CD8-positive, alpha-beta memory T cell (primary cell): ENCODE results near the gene CLOCK. TPM values are rescaled to one million over a fixed set of nuclear protein-coding genes. Genes with fewer than 3 reads are reported as not detected.

Experiments
- CTCF ChIA-PET: fragments of 350-600 bp; sonication (Branson Sonifier 250); formaldehyde crosslinking; loops from one replicate; lab custom pipeline; 2021; ENCODE audit warnings: antibody characterized with exemption; lab: Charles Lee
- POLR2A ChIA-PET: fragments of 350-600 bp; sonication (Branson Sonifier 250); formaldehyde crosslinking; loops from one replicate; lab custom pipeline; 2021; ENCODE audit warnings: antibody characterized with exemption; lab: Charles Lee
- DNase-seq, 5 donors: peaks; one replicate each; pipeline versions ENCODE4 v3.0.0 to v3.0.0-alpha.2; 2020 to 2022; ENCODE audit warnings: mixed read lengths in 1 of 5
- H3K27ac ChIP-seq: one replicate; pipeline ENCODE4 v1.7.0; 2013; ENCODE audit warnings: low read depth, mild to moderate bottlenecking, low read length, moderate library complexity
- H3K27me3 ChIP-seq: 2 replicates; pipeline ENCODE4 v1.7.0; 2013; ENCODE audit warnings: low read length, mild to moderate bottlenecking; ENCODE audit not compliant: insufficient read depth, poor library complexity, severe bottlenecking
- H3K36me3 ChIP-seq: 2 replicates; pipeline ENCODE4 v1.7.0; 2013; ENCODE audit warnings: mild to moderate bottlenecking, low read length, moderate library complexity; ENCODE audit not compliant: insufficient read depth
- H3K4me1 ChIP-seq: 2 replicates; pipeline ENCODE4 v1.7.0; 2013; ENCODE audit warnings: mild to moderate bottlenecking, low read length, moderate library complexity; ENCODE audit not compliant: insufficient read depth
- H3K4me3 ChIP-seq: 2 replicates; pipeline ENCODE4 v1.7.0; 2013; ENCODE audit warnings: mild to moderate bottlenecking, low read length
- H3K9me3 ChIP-seq: 2 replicates; pipeline ENCODE4 v1.7.0; 2013; ENCODE audit warnings: mild to moderate bottlenecking, low read length
- H3K27ac Mint-ChIP-seq, 8 donors: one replicate each; pipeline ENCODE4 v1.8.0; 2020 to 2021; ENCODE audit warnings: mixed read lengths in 8 of 8, mild to moderate bottlenecking in 6 of 8, inconsistent platforms in 3 of 8, moderate library complexity in 3 of 8
- H3K27me3 Mint-ChIP-seq, 2 donors: one replicate each; pipeline ENCODE4 v1.8.0; 2020 to 2021; ENCODE audit warnings: mixed read lengths in 2 of 2, mild to moderate bottlenecking in 1 of 2, moderate library complexity in 1 of 2
- H3K36me3 Mint-ChIP-seq, 3 donors: one replicate each; pipeline ENCODE4 v1.8.0; 2020 to 2021; ENCODE audit warnings: mixed read lengths in 3 of 3, inconsistent platforms in 1 of 3, mild to moderate bottlenecking in 1 of 3
- H3K4me1 Mint-ChIP-seq, 3 donors: one replicate each; pipeline ENCODE4 v1.8.0; 2020 to 2021; ENCODE audit warnings: mixed read lengths in 3 of 3, inconsistent platforms in 1 of 3, mild to moderate bottlenecking in 1 of 3
- H3K4me3 Mint-ChIP-seq, 7 donors: one replicate each; pipeline ENCODE4 v1.8.0; 2020 to 2021; ENCODE audit warnings: mixed read lengths in 7 of 7, mild to moderate bottlenecking in 6 of 7, moderate library complexity in 4 of 7, inconsistent platforms in 2 of 7
- H3K9me3 Mint-ChIP-seq, 5 donors: one replicate each; pipeline ENCODE4 v1.8.0; 2020 to 2022; ENCODE audit warnings: mixed read lengths in 5 of 5, mild to moderate bottlenecking in 3 of 5, moderate library complexity in 2 of 5, inconsistent platforms in 1 of 5
- polyA plus RNA-seq: library from polyadenylated mRNA; unstranded; fragments of 300-500 nt; fragmentation: Illumina TruSeq; gene quantifications from one replicate; pipeline ENCODE4 v1.2.3, GENCODE V29; 2021
- total RNA-seq, 2 experiments: library from RNA; stranded (reverse); gene quantifications; one replicate each; pipeline ENCODE4 v1.2.3, GENCODE V29; 2021

CLOCK gene
- total and polyA plus RNA-seq, 3 experiments from 2014 or later = 4.5 to 16.4 (median 13.3) TPM

GRCh38 chr4:55540271-55540670, 6.4 kb downstream of the CLOCK start:
- Histone ChIP-seq H3K27me3 (no peaks in the 10 kb centered on the region), H3K27ac (no peak overlapping the region), H3K36me3 (no peaks in the 10 kb centered on the region), H3K4me1 (peaks cover 14% of the 10 kb centered on the region), H3K9me3 (no peaks in the 10 kb centered on the region), H3K4me3 (no peak overlapping the region)
- peaks cover 0 to 7% (median 0%) of the 10 kb centered on the region in 3 donors for H3K36me3 Mint-ChIP-seq
- H3K27me3 Mint-ChIP-seq = no peaks in the 10 kb centered on the region
- no peaks in the 10 kb centered on the region for H3K9me3 Mint-ChIP-seq
- no peak for DNase-seq
- CTCF ChIA-PET = no interaction called here
- POLR2A ChIA-PET = no interaction called here
- H3K4me1 Mint-ChIP-seq = peaks cover 44 to 77% (median 60%) of the 10 kb centered on the region in 3 donors
- peak overlapping the region in 2 of 7 donors; percentile 20 to 54 for H3K4me3 Mint-ChIP-seq
- peak overlapping the region in 5 of 8 donors; percentile 20 to 46 (median 26) for H3K27ac Mint-ChIP-seq

- CTCF ChIA-PET = no interaction called here
These were observed 7.1 kb downstream of the CLOCK start for GRCh38 chr4:55539658-55540057.

DNA sequence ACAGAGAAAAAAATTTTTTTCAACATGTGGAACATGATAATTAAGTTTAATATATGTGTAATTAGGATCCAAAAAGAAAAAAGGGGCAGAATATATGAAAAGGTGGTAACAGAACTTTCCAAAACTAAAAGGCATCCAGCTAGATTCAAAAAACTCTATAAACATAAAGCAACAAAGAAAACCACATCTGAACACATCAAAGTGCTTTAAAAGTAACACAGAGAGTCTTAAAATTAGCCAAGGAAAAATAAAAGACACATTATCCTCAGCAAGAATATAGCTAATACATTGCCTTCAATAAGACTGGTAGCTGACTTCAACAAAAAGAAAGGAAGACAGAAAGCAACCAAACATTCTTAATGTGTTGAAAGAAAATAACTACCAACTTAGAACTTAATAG, 8.2 kb downstream of the CLOCK start:
- CTCF ChIA-PET = interaction anchor here (1.0 kb wide), 1 partner anchor 16 kb away, joined by 3 read pairs; no protein-coding TSS in a partner anchor
- Histone ChIP-seq H3K36me3 (no peaks in the 10 kb centered on the region), H3K9me3 (no peaks in the 10 kb centered on the region), H3K27me3 (no peaks in the 10 kb centered on the region), H3K4me1 (peaks cover 14% of the 10 kb centered on the region), H3K27ac (no peak overlapping the region), H3K4me3 (no peak overlapping the region)
- Mint-ChIP-seq H3K27me3 (no peaks in the 10 kb centered on the region), H3K4me1 (peaks cover 32 to 60% (median 43%) of the 10 kb centered on the region in 3 donors), H3K4me3 (peak overlapping the region in 5 of 7 donors; percentile 22 to 37 (median 33)), H3K9me3 (peaks cover 0 to 3% (median 0%) of the 10 kb centered on the region in 5 donors), H3K36me3 (peaks cover 0 to 15% (median 0%) of the 10 kb centered on the region in 3 donors), H3K27ac (peak overlapping the region in 7 of 8 donors; percentile 10 to 88 (median 55))
- POLR2A ChIA-PET = no interaction called here
- peak in 1 of 5 donors; percentile 22 for DNase-seq

More at GRCh38 chr4:55539658-55540057, 7.1 kb downstream of the CLOCK start:
- peaks cover 14% of the 10 kb centered on the region for H3K4me1 ChIP-seq
- H3K27me3 ChIP-seq = no peaks in the 10 kb centered on the region
- no peaks in the 10 kb centered on the region for H3K36me3 ChIP-seq
- H3K27ac ChIP-seq = no peak overlapping the region
- H3K9me3 ChIP-seq = no peaks in the 10 kb centered on the region
- H3K27me3 Mint-ChIP-seq = no peaks in the 10 kb centered on the region
- H3K9me3 Mint-ChIP-seq = no peaks in the 10 kb centered on the region
- H3K27ac Mint-ChIP-seq = peak overlapping the region in 3 of 8 donors; percentile 36 to 41 (median 39)
- H3K4me3 ChIP-seq = no peak overlapping the region
- POLR2A ChIA-PET = no interaction called here
- no peak overlapping the region for H3K4me3 Mint-ChIP-seq
- no peak for DNase-seq
- peaks cover 0 to 7% (median 0%) of the 10 kb centered on the region in 3 donors for H3K36me3 Mint-ChIP-seq
- H3K4me1 Mint-ChIP-seq = peaks cover 39 to 71% (median 54%) of the 10 kb centered on the region in 3 donors

DNA sequence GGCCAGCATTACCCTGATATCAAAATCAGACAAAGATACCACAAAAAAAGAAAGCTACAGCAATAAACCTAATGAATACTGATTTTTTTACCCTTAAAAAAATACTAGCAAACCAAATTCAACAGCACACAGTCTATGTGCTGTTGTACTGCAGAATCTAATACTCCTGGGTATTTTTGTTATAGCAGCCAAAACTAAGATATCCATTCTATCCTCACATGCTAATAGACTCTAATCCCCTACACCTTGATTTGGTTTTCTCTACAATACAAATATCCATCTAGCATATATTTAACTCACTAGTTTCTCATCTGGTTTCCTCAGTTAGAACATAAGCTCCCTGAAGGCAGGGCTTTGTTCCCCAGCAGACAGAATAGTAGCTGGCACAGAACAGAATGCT, 12.4 kb downstream of the CLOCK start:
- Mint-ChIP-seq H3K4me1 (peaks cover 40 to 49% (median 43%) of the 10 kb centered on the region in 3 donors), H3K27ac (no peak overlapping the region), H3K27me3 (no peaks in the 10 kb centered on the region), H3K36me3 (peaks cover 13 to 46% (median 13%) of the 10 kb centered on the region in 3 donors), H3K9me3 (peaks cover 4 to 22% (median 6%) of the 10 kb centered on the region in 5 donors), H3K4me3 (no peak overlapping the region)
- Histone ChIP-seq H3K4me1 (peaks cover 9% of the 10 kb centered on the region), H3K27me3 (no peaks in the 10 kb centered on the region), H3K36me3 (no peaks in the 10 kb centered on the region), H3K9me3 (no peaks in the 10 kb centered on the region), H3K4me3 (no peak overlapping the region), H3K27ac (no peak overlapping the region)
- ChIA-PET POLR2A (no interaction called here), CTCF (interaction anchor here (1.9 kb wide), 1 partner anchor 188 kb away, joined by 5 read pairs; the partner anchor contains the start of gene SRD5A3)
- DNase-seq = no peak

GRCh38 chr4:55530691-55531090, 16.0 kb downstream of the CLOCK start:
- ChIA-PET CTCF (no interaction called here), POLR2A (no interaction called here)
- DNase-seq = no peak
- Mint-ChIP-seq H3K9me3 (peaks cover 4 to 22% (median 6%) of the 10 kb centered on the region in 5 donors), H3K27ac (peak overlapping the region in 1 of 8 donors; percentile 44), H3K27me3 (no peaks in the 10 kb centered on the region), H3K4me1 (peaks cover 30 to 38% (median 37%) of the 10 kb centered on the region in 3 donors), H3K4me3 (no peak overlapping the region), H3K36me3 (peaks cover 15 to 39% (median 17%) of the 10 kb centered on the region in 3 donors)
- no peaks in the 10 kb centered on the region for H3K4me1 ChIP-seq
- no peaks in the 10 kb centered on the region for H3K36me3 ChIP-seq
- no peaks in the 10 kb centered on the region for H3K9me3 ChIP-seq
- H3K27ac ChIP-seq = no peak overlapping the region
- no peaks in the 10 kb centered on the region for H3K27me3 ChIP-seq
- no peak overlapping the region for H3K4me3 ChIP-seq

DNA sequence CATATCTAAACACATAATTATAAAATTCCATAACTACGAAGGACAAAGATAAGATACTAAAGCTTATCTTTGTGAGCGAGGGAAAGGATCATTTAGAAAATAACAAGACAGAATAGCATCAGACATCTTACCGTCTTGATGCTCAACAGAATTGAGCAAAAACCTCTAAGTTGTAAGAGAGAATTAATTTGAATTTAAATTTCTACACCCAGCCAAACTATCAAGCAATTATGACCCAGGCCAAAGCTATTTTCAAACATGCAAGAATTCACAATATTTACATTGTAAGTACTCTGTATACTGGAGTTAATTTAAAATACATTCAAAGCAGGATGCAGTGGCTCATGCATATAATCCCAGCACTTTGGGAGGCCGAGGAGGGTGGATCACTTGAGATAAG, 16.5 kb downstream of the CLOCK start:
- ChIA-PET CTCF (no interaction called here), POLR2A (no interaction called here)
- no peak for DNase-seq
- peaks cover 4 to 22% (median 6%) of the 10 kb centered on the region in 5 donors for H3K9me3 Mint-ChIP-seq
- H3K4me3 Mint-ChIP-seq = no peak overlapping the region
- Histone ChIP-seq H3K4me3 (no peak overlapping the region), H3K27me3 (no peaks in the 10 kb centered on the region), H3K9me3 (no peaks in the 10 kb centered on the region), H3K27ac (no peak overlapping the region), H3K36me3 (no peaks in the 10 kb centered on the region), H3K4me1 (no peaks in the 10 kb centered on the region)
- H3K4me1 Mint-ChIP-seq = peaks cover 30 to 38% (median 37%) of the 10 kb centered on the region in 3 donors
- peaks cover 15 to 39% (median 17%) of the 10 kb centered on the region in 3 donors for H3K36me3 Mint-ChIP-seq
- H3K27ac Mint-ChIP-seq = no peak overlapping the region
- H3K27me3 Mint-ChIP-seq = no peaks in the 10 kb centered on the region

- H3K4me3 Mint-ChIP-seq = no peak overlapping the region
- POLR2A ChIA-PET = no interaction called here
- H3K27me3 Mint-ChIP-seq = no peaks in the 10 kb centered on the region
- peaks cover 27 to 40% (median 38%) of the 10 kb centered on the region in 3 donors for H3K4me1 Mint-ChIP-seq
- no peak overlapping the region for H3K27ac ChIP-seq
- no peaks in the 10 kb centered on the region for H3K9me3 ChIP-seq
- CTCF ChIA-PET = no interaction called here
- H3K9me3 Mint-ChIP-seq = peaks cover 4 to 19% (median 6%) of the 10 kb centered on the region in 5 donors
- H3K36me3 Mint-ChIP-seq = peaks cover 16 to 31% (median 17%) of the 10 kb centered on the region in 3 donors
- H3K36me3 ChIP-seq = no peaks in the 10 kb centered on the region
- no peaks in the 10 kb centered on the region for H3K4me1 ChIP-seq
- no peak overlapping the region for H3K4me3 ChIP-seq
- no peak for DNase-seq
- peak overlapping the region in 3 of 8 donors; percentile 1 to 61 (median 4) for H3K27ac Mint-ChIP-seq
- H3K27me3 ChIP-seq = no peaks in the 10 kb centered on the region
These were observed 18.2 kb downstream of the CLOCK start for GRCh38 chr4:55528491-55528890.

- Mint-ChIP-seq H3K4me3 (no peak overlapping the region), H3K27ac (no peak overlapping the region), H3K36me3 (peaks cover 9% of the 10 kb centered on the region in 3 donors), H3K4me1 (peaks cover 15 to 30% (median 27%) of the 10 kb centered on the region in 3 donors), H3K9me3 (peaks cover 0 to 5% (median 4%) of the 10 kb centered on the region in 5 donors), H3K27me3 (no peaks in the 10 kb centered on the region)
- Histone ChIP-seq H3K27ac (no peak overlapping the region), H3K4me1 (no peaks in the 10 kb centered on the region), H3K36me3 (no peaks in the 10 kb centered on the region), H3K9me3 (no peaks in the 10 kb centered on the region), H3K27me3 (no peaks in the 10 kb centered on the region), H3K4me3 (no peak overlapping the region)
- DNase-seq = no peak
- POLR2A ChIA-PET = no interaction called here
- CTCF ChIA-PET = no interaction called here
These were observed 21.7 kb downstream of the CLOCK start for GRCh38 chr4:55524844-55525571.
